ENCODE measurements around the gene TACC2.
A peak's percentile ranks its signal among the peaks of the same experiment; 100 is the strongest.

TACC2 gene

DNA sequence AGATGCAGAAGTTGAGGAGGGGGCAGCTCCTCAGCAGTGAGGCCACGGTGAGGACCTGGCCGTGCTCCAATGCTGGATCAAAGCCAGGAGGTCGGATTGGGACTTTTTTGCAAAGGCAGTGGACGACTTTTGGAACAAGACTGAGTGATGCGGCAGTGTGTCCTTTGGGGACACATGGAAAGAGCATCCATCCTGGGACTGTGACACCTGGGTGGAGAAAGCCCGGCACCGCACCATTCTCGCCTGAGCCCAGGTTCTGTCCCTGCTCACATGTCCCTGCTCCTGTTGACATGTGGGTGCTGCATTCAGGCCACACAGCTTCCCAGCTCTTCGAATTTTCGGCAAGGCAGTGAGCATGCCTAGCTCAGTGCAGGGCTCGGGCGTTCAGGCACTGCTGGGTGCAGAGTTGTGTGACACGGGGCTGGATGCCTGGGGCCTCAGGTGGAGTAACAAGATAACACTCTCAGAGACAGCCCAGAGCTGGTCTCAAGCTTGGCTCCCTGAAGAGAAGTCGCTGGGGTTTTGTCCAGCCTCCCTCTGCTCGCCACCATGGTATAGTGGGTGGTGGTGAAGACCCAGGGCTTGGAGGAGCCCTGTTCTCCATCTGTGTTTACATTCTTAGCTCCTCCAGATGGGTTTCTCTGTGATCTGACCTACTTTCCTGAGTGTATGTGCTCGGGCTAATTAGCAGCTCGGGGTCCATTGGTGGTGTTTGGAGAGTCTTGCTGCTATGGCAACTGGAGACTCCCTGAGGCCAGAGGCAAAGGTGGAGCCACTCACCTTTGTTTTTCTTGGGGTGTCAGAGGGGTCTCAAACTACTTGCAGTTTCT, 170.4 kb downstream of the TACC2 start:
- no peak overlapping the region for H3K4me3 ChIP-seq
- peaks cover 34% of the 10 kb centered on the region for H3K27me3 ChIP-seq
- peaks cover 37% of the 10 kb centered on the region for H3K4me1 ChIP-seq
- H4K20me1 ChIP-seq: peaks cover 16% of the 10 kb centered on the region
- no peak for TF ChIP-seq Cebpa-rat (IDR thresholded peaks at IDR 0.05)
- no peak overlapping the region for H3K9ac ChIP-seq
- no peaks in the 10 kb centered on the region for H3K9me3 ChIP-seq
- H3K27ac ChIP-seq: no peak overlapping the region
- peak overlapping the region; percentile 10; the same call in 1 of the 2 replicates for H3K4me2 ChIP-seq
- no peaks in the 10 kb centered on the region for H3K36me3 ChIP-seq

- TF ChIP-seq Cebpa-rat (IDR thresholded peaks at IDR 0.05): no peak
- Histone ChIP-seq H4K20me1 (peaks cover 16% of the 10 kb centered on the region), H3K9ac (no peak overlapping the region), H3K9me3 (no peaks in the 10 kb centered on the region), H3K4me3 (no peak overlapping the region), H3K27me3 (peaks cover 58% of the 10 kb centered on the region), H3K4me2 (no peak overlapping the region), H3K4me1 (peaks cover 49% of the 10 kb centered on the region), H3K27ac (no peak overlapping the region), H3K36me3 (no peaks in the 10 kb centered on the region)
Observed at GRCh38 chr10:122161795-122162194, 172.8 kb downstream of the TACC2 start.

- H3K36me3 ChIP-seq: no peaks in the 10 kb centered on the region
- peak overlapping the region; percentile 74 for H3K4me3 ChIP-seq
- H3K27me3 ChIP-seq: peaks cover 65% of the 10 kb centered on the region
- H4K20me1 ChIP-seq: peaks cover 16% of the 10 kb centered on the region
- H3K4me2 ChIP-seq: peak overlapping the region; percentile 96
- H3K9ac ChIP-seq: peak overlapping the region; percentile 63; the same call in 1 of the 2 replicates
- no peak for TF ChIP-seq Cebpa-rat (IDR thresholded peaks at IDR 0.05)
- H3K27ac ChIP-seq: 0 out of 2 replicates have a peak overlapping the region, but pooled peaks have one; percentile 33
- H3K4me1 ChIP-seq: peaks cover 49% of the 10 kb centered on the region
- no peaks in the 10 kb centered on the region for H3K9me3 ChIP-seq
Observed at GRCh38 chr10:122162671-122163173, 173.8 kb downstream of the TACC2 start.

GRCh38 chr10:122163174-122164022, 174.4 kb downstream of the TACC2 start:
- no peaks in the 10 kb centered on the region for H3K9me3 ChIP-seq
- H3K9ac ChIP-seq: peak overlapping the region; percentile 63
- peaks cover 16% of the 10 kb centered on the region for H4K20me1 ChIP-seq
- H3K36me3 ChIP-seq: no peaks in the 10 kb centered on the region
- H3K4me1 ChIP-seq: peaks cover 49% of the 10 kb centered on the region
- H3K4me2 ChIP-seq: peak overlapping the region; percentile 96
- H3K27ac ChIP-seq: peak overlapping the region; percentile 33
- H3K27me3 ChIP-seq: peaks cover 65% of the 10 kb centered on the region
- TF ChIP-seq Cebpa-rat (IDR thresholded peaks at IDR 0.05): no peak
- H3K4me3 ChIP-seq: peak overlapping the region; percentile 74

DNA sequence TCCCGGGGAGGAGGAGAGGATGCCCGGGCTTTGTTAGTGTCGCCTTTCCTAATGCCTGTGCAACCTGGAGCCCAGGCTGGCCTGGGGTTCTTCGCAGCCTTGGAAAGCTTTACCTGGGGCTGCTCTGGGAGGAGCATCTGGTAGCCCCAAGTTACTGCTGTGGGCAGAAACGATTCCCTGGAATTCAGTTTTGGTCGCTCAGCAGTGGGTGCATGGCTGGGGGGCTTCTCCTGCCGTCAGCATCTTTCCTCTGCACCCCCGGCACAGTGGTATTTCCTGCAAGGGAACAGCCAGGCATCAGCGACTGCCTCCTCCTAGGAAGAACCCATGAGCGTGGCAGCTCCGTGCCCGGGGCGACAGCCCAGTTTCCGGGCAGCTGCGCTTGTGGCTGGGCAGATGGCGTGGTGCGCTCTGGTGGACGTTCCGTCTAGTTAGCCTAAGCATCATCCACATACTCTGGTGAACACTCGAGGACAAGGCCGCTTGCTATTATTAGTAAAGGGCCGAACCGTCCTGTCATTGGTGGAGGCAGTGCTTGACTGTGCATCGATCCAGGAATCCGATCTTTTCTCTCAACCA, 175.1 kb downstream of the TACC2 start:
- H3K27ac ChIP-seq: peak overlapping the region; percentile 33; the same call in 1 of the 2 replicates
- peaks cover 16% of the 10 kb centered on the region for H4K20me1 ChIP-seq
- no peak for TF ChIP-seq Cebpa-rat (IDR thresholded peaks at IDR 0.05)
- peak overlapping the region; percentile 63 for H3K9ac ChIP-seq
- peak overlapping the region; percentile 96 for H3K4me2 ChIP-seq
- peaks cover 65% of the 10 kb centered on the region for H3K27me3 ChIP-seq
- H3K4me3 ChIP-seq: peak overlapping the region; percentile 74
- peaks cover 49% of the 10 kb centered on the region for H3K4me1 ChIP-seq
- H3K36me3 ChIP-seq: no peaks in the 10 kb centered on the region
- no peaks in the 10 kb centered on the region for H3K9me3 ChIP-seq

DNA sequence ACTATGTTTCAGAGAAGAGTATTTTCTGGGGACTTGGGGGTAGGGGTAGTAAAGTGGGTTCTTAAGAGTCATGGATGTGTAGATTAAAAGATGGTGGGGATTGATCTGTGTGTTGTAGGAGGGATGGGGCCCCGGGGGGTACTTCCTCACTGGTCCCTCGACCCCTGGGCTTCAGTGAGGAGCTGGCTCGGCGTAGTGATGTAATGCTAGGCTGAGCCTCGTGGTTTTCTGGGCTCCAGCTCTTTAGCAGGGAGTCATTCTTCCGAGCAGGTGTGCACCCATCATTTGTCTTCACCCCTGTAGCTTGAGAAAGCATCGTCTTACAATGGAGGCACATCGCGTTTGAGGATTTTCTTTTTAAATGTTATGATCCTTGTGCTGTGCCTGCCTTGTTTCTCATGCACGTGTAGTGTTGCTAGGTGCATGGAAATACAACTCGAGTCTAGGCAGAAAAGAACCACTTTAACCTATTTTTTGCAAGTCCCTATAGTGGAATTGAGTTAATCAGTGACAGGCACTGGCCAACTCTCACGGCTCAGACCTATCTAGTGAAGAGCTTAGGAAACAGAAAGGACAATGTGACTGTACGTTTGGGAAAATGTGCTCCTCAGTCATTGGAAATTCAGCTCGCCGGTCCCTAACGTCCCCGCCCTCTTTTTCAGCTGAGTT, 176.0 kb downstream of the TACC2 start:
- Histone ChIP-seq H3K27ac (no peak overlapping the region), H3K27me3 (peaks cover 65% of the 10 kb centered on the region), H3K36me3 (no peaks in the 10 kb centered on the region), H3K9me3 (no peaks in the 10 kb centered on the region), H3K4me3 (peak overlapping the region; percentile 74), H3K4me1 (peaks cover 49% of the 10 kb centered on the region), H3K4me2 (peak overlapping the region; percentile 96), H4K20me1 (peaks cover 16% of the 10 kb centered on the region), H3K9ac (no peak overlapping the region)
- no peak for TF ChIP-seq Cebpa-rat (IDR thresholded peaks at IDR 0.05)

GRCh38 chr10:122165484-122166276, 176.7 kb downstream of the TACC2 start:
- H3K9me3 ChIP-seq: no peaks in the 10 kb centered on the region

GRCh38 chr10:122168101-122168500, 179.1 kb downstream of the TACC2 start:
- H3K9me3 ChIP-seq: no peaks in the 10 kb centered on the region
- peaks cover 44% of the 10 kb centered on the region for H3K27me3 ChIP-seq
- H3K27ac ChIP-seq: no peak overlapping the region
- H3K36me3 ChIP-seq: no peaks in the 10 kb centered on the region
- H3K4me1 ChIP-seq: peaks cover 48% of the 10 kb centered on the region
- peaks cover 11% of the 10 kb centered on the region for H4K20me1 ChIP-seq
- TF ChIP-seq Cebpa-rat (IDR thresholded peaks at IDR 0.05): no peak
- H3K4me3 ChIP-seq: no peak overlapping the region
- no peak overlapping the region for H3K9ac ChIP-seq
- H3K4me2 ChIP-seq: no peak overlapping the region

More at GRCh38 chr10:122165484-122166276, 176.7 kb downstream of the TACC2 start:
- peak overlapping the region; percentile 74 for H3K4me3 ChIP-seq
- no peak overlapping the region for H3K9ac ChIP-seq
- no peak for TF ChIP-seq Cebpa-rat (IDR thresholded peaks at IDR 0.05)
- peaks cover 49% of the 10 kb centered on the region for H3K4me1 ChIP-seq
- peaks cover 65% of the 10 kb centered on the region for H3K27me3 ChIP-seq
- no peak overlapping the region for H3K27ac ChIP-seq
- peaks cover 16% of the 10 kb centered on the region for H4K20me1 ChIP-seq
- peak overlapping the region; percentile 96 for H3K4me2 ChIP-seq
- H3K36me3 ChIP-seq: no peaks in the 10 kb centered on the region

Measured in BLaER1 (cell line).